Neuronal stem cell (in vitro differentiated cells): ENCODE results near the gene TRIM45. TPM values are rescaled to one million over a fixed set of nuclear protein-coding genes. Genes with fewer than 3 reads are reported as not detected.

Experiments
- DNase-seq: peaks from one replicate; pipeline ENCODE4 v3.0.0-alpha.2; 2013; ENCODE audit warnings: low spot score
- H2AFZ ChIP-seq: one replicate; pipeline ENCODE4 v1.6.1; 2013; ENCODE audit warnings: mild to moderate bottlenecking, low read length, inconsistent platforms
- H2AK5ac ChIP-seq: 2 replicates; pipeline ENCODE4 v1.6.1; 2013; ENCODE audit warnings: low read depth, mild to moderate bottlenecking, inconsistent platforms, low read length, moderate library complexity, mixed read lengths
- H2BK120ac ChIP-seq: 2 replicates; pipeline ENCODE4 v1.6.1; 2013; ENCODE audit warnings: low read depth, mild to moderate bottlenecking, inconsistent platforms, low read length, moderate library complexity, mixed read lengths
- H2BK12ac ChIP-seq: one replicate; pipeline ENCODE4 v1.6.1; 2013; ENCODE audit warnings: low read length, inconsistent platforms
- H2BK15ac ChIP-seq: 2 replicates; pipeline ENCODE4 v1.6.1; 2013; ENCODE audit warnings: mild to moderate bottlenecking, low read length, inconsistent platforms, mixed read lengths
- H2BK5ac ChIP-seq: one replicate; pipeline ENCODE4 v1.6.1; 2013; ENCODE audit warnings: inconsistent platforms, mild to moderate bottlenecking, low read length, moderate library complexity
- H3K14ac ChIP-seq: one replicate; pipeline ENCODE4 v1.6.1; 2013; ENCODE audit warnings: low read length, inconsistent platforms
- H3K18ac ChIP-seq: 2 replicates; pipeline ENCODE4 v1.6.1; 2013; ENCODE audit warnings: low read length, inconsistent platforms
- H3K23ac ChIP-seq: 2 replicates; pipeline ENCODE4 v1.6.1; 2013; ENCODE audit warnings: low read depth, mild to moderate bottlenecking, mixed read lengths, low read length, inconsistent platforms; ENCODE audit not compliant: poor library complexity
- H3K27ac ChIP-seq: replicated peaks from 3 replicates; pipeline ENCODE4 v1.5.1; 2013; ENCODE audit warnings: low read length, inconsistent platforms
- H3K27me3 ChIP-seq, 3 experiments: 2 replicates each; pipeline ENCODE4 v1.6.1; 2013; ENCODE audit warnings: low read length in 3 of 3, mild to moderate bottlenecking in 2 of 3, inconsistent platforms in 1 of 3, low read depth in 1 of 3, mixed read lengths in 1 of 3, moderate library complexity in 1 of 3; ENCODE audit not compliant: control insufficient read depth in 3 of 3, insufficient read depth in 3 of 3
- H3K36me3 ChIP-seq, 2 donors: replicated peaks in 1 of 2; 2 replicates each; pipeline ENCODE4 v1.6.1; 2013; ENCODE audit warnings: low read length in 2 of 2; ENCODE audit not compliant: control insufficient read depth in 2 of 2, insufficient read depth in 2 of 2
- H3K4ac ChIP-seq: 2 replicates; pipeline ENCODE4 v1.6.1; 2013; ENCODE audit warnings: inconsistent platforms, mild to moderate bottlenecking, low read length, moderate library complexity
- H3K4me1 ChIP-seq, 2 donors: 1 replicate in 1 of 2; 2 replicates in 1 of 2; pipeline ENCODE4 v1.6.1; 2013; ENCODE audit warnings: low read length in 2 of 2, low read depth in 1 of 2; ENCODE audit not compliant: control insufficient read depth in 2 of 2, insufficient read depth in 1 of 2
- H3K4me2 ChIP-seq: one replicate; pipeline ENCODE4 v1.6.1; 2013; ENCODE audit warnings: mild to moderate bottlenecking, low read length, inconsistent platforms; ENCODE audit not compliant: insufficient read depth, poor library complexity, severe bottlenecking
- H3K4me3 ChIP-seq, 2 donors: 2 replicates each; pipeline ENCODE4 v1.5.1; 2013; ENCODE audit warnings: low read length in 2 of 2, mild to moderate bottlenecking in 2 of 2, inconsistent platforms in 1 of 2, moderate library complexity in 1 of 2
- H3K79me1 ChIP-seq: one replicate; pipeline ENCODE4 v1.6.1; 2013; ENCODE audit warnings: low read depth, mild to moderate bottlenecking, inconsistent platforms, low read length, moderate library complexity
- H3K9ac ChIP-seq: one replicate; pipeline ENCODE4 v1.6.1; 2013; ENCODE audit warnings: mild to moderate bottlenecking, low read depth, low read length, inconsistent platforms; ENCODE audit not compliant: poor library complexity
- H3K9me3 ChIP-seq, 2 donors: replicated peaks in 1 of 2; 2 replicates each; pipeline versions ENCODE3 to v1.6.1; 2013; ENCODE audit warnings: low read length in 2 of 2, mild to moderate bottlenecking in 2 of 2, inconsistent platforms in 1 of 2, low read depth in 1 of 2, mixed read lengths in 1 of 2, moderate library complexity in 1 of 2; ENCODE audit not compliant: control insufficient read depth in 2 of 2, insufficient read depth in 1 of 2
- H4K8ac ChIP-seq: one replicate; pipeline ENCODE4 v1.6.1; 2013; ENCODE audit warnings: low read depth, mild to moderate bottlenecking, inconsistent platforms, low read length, moderate library complexity
- H4K91ac ChIP-seq: one replicate; pipeline ENCODE4 v1.6.1; 2013; ENCODE audit warnings: low read length, low read depth, mild to moderate bottlenecking, inconsistent platforms; ENCODE audit not compliant: poor library complexity
- WGBS, 2 donors: extraction: QIAGEN DNeasy Blood & Tissue Kit; methylation state at CpG; one replicate each; pipeline ENCODE4 v1.1.7; 2013; ENCODE audit warnings: missing lambda C conversion rate in 2 of 2, mixed read lengths in 1 of 2; ENCODE audit not compliant: insufficient read length in 2 of 2, insufficient replicate concordance in 1 of 2; ENCODE audit errors: extremely low coverage in 2 of 2; 5-methylcytosine and 5-hydroxymethylcytosine counted together
- polyA plus RNA-seq, 2 experiments: library from polyadenylated mRNA; stranded (reverse); fragments of 200-250 nt; gene quantifications; one replicate each; pipeline ENCODE4 v1.2.3, GENCODE V29; 2013

Gene TRIM45
- polyA plus RNA-seq (2013, experiment 1 of 2), result 19.1 TPM
- 19.2 TPM for polyA plus RNA-seq (2013, experiment 2 of 2)

GRCh38 chr1:117121589-117122329, at the start of gene TRIM45:
TSS of gene TRIM45 (minus strand) at chr1:117121749. CDS start at chr1:117121201, 548 bp downstream.
- no CpG with 5 or more reads among the region's 71 CpGs for WGBS, 2 donors
- no peak within 1 kb of the TSS for H2AK5ac ChIP-seq

GRCh38 chr1:117169871-117170596, 48.5 kb upstream of the TRIM45 start:
- H3K36me3 ChIP-seq, result no peaks in the 10 kb centered on the region
- H2AK5ac ChIP-seq, result no peak overlapping the region
- no peak overlapping the region for H3K23ac ChIP-seq
- H3K27me3 ChIP-seq, result no peaks in the 10 kb centered on the region
- no peak overlapping the region for H2BK120ac ChIP-seq
- peaks cover 2 to 3% of the 10 kb centered on the region in 2 donors for H3K9me3 ChIP-seq
- no peaks in the 10 kb centered on the region for H3K79me1 ChIP-seq
- H3K9ac ChIP-seq, result no peak overlapping the region
- peak overlapping the region; percentile 66 for H3K27ac ChIP-seq
- H3K4me2 ChIP-seq, result no peak overlapping the region
- no peak overlapping the region for H4K8ac ChIP-seq
- no peak overlapping the region for H3K18ac ChIP-seq
- no peak for DNase-seq
- no peak overlapping the region for H2AFZ ChIP-seq
- no peak overlapping the region for H3K4ac ChIP-seq
- H3K4me1 ChIP-seq, result peaks cover 14 to 17% of the 10 kb centered on the region in 2 donors
- no peak overlapping the region for H2BK15ac ChIP-seq
- no CpG with 5 or more reads among the region's 4 CpGs for WGBS, 2 donors
- no peak overlapping the region for H2BK5ac ChIP-seq
- H3K4me3 ChIP-seq, result no peak overlapping the region
- H4K91ac ChIP-seq, result no peak overlapping the region
- H3K14ac ChIP-seq, result no peak overlapping the region
- H2BK12ac ChIP-seq, result no peak overlapping the region

More at GRCh38 chr1:117121589-117122329, at the start of gene TRIM45:
- Histone ChIP-seq H2BK120ac (no peak within 1 kb of the TSS), H2BK5ac (peak within 1 kb of the TSS; percentile 84), H3K4me2 (peak within 1 kb of the TSS; percentile 84), H3K14ac (peak within 1 kb of the TSS; percentile 42), H2BK12ac (no peak within 1 kb of the TSS), H3K27ac (peak within 1 kb of the TSS; percentile 97), H3K4me3 (peak within 1 kb of the TSS; percentile 83 to 92), H3K9me3 (no peaks in the 10 kb centered on the region), H3K4ac (peak within 1 kb of the TSS; percentile 7), H3K23ac (peak within 1 kb of the TSS; percentile 52), H3K9ac (peak within 1 kb of the TSS; percentile 95), H3K18ac (peak within 1 kb of the TSS; percentile 98), H3K36me3 (peaks cover 8 to 22% of the 10 kb centered on the region in 2 donors), H3K27me3 (no peaks in the 10 kb centered on the region), H3K4me1 (peaks cover 6 to 11% of the 10 kb centered on the region in 2 donors), H2AFZ (peak within 1 kb of the TSS; percentile 98), H3K79me1 (no peaks in the 10 kb centered on the region), H4K8ac (no peak within 1 kb of the TSS), H2BK15ac (peak within 1 kb of the TSS; percentile 45), H4K91ac (peak within 1 kb of the TSS; percentile 50)
- DNase-seq, result peak; percentile 96

GRCh38 chr1:117167402-117167801, 45.9 kb upstream of the TRIM45 start:
- Histone ChIP-seq H2BK15ac (no peak overlapping the region), H3K9me3 (peaks cover 2 to 3% of the 10 kb centered on the region in 2 donors), H3K79me1 (no peaks in the 10 kb centered on the region), H2BK5ac (no peak overlapping the region), H2BK120ac (no peak overlapping the region), H3K23ac (no peak overlapping the region), H3K36me3 (no peaks in the 10 kb centered on the region), H3K14ac (no peak overlapping the region), H3K4ac (no peak overlapping the region), H3K27ac (no peak overlapping the region), H2BK12ac (no peak overlapping the region), H2AK5ac (no peak overlapping the region), H4K91ac (no peak overlapping the region), H3K27me3 (no peaks in the 10 kb centered on the region), H3K4me3 (no peak overlapping the region), H3K18ac (no peak overlapping the region), H4K8ac (no peak overlapping the region), H3K4me1 (peaks cover 12 to 14% of the 10 kb centered on the region in 2 donors), H2AFZ (no peak overlapping the region), H3K4me2 (no peak overlapping the region), H3K9ac (no peak overlapping the region)
- no peak for DNase-seq

- Histone ChIP-seq H3K18ac (no peak overlapping the region), H3K27me3 (no peaks in the 10 kb centered on the region), H3K4ac (no peak overlapping the region), H3K14ac (no peak overlapping the region), H3K9ac (no peak overlapping the region), H4K91ac (no peak overlapping the region), H3K79me1 (no peaks in the 10 kb centered on the region), H2BK15ac (no peak overlapping the region), H3K27ac (no peak overlapping the region), H3K9me3 (peaks cover 2 to 3% of the 10 kb centered on the region in 2 donors), H3K4me1 (peaks cover 4 to 13% of the 10 kb centered on the region in 2 donors), H3K23ac (no peak overlapping the region), H2AFZ (no peak overlapping the region), H2AK5ac (no peak overlapping the region), H4K8ac (no peak overlapping the region), H3K4me2 (no peak overlapping the region), H2BK5ac (no peak overlapping the region), H2BK12ac (no peak overlapping the region), H2BK120ac (no peak overlapping the region), H3K36me3 (no peaks in the 10 kb centered on the region), H3K4me3 (no peak overlapping the region)
- WGBS, 2 donors, result no CpG with 5 or more reads among the region's 2 CpGs
- DNase-seq, result no peak
These were observed 44.5 kb upstream of the TRIM45 start for GRCh38 chr1:117166076-117166475.
